A549 (cell line): ENCODE results near the gene LILRA6. TPM values are rescaled to one million over a fixed set of nuclear protein-coding genes. Genes with fewer than 3 reads are reported as not detected.
A peak's percentile ranks its signal among the peaks of the same experiment; 100 is the strongest.

Experiments used
- ATAC-seq, 2 experiments: fragments of 200-7000 bp in 1 of 2; fragments of >200 bp in 1 of 2; cut with Nextera tagmentation in 1 of 2; cut with Tn5 transposase in 1 of 2; 3 replicates each; pipeline versions ENCODE4 v1.8.0 to v1.9.1; 2018 to 2020; ENCODE audit warnings: mild to moderate bottlenecking in 1 of 2, moderate library complexity in 1 of 2
- CTCF ChIA-PET: fragments of 300-600 bp; sonication (Branson Sonifier 250); formaldehyde crosslinking; extraction: SDS; loops from one replicate; lab custom pipeline; 2021; ENCODE audit warnings: antibody characterized with exemption, inconsistent platforms; lab: Yijun Ruan, JAX
- POLR2A ChIA-PET: fragments of 350-600 bp; formaldehyde crosslinking; extraction: SDS; loops from one replicate; lab custom pipeline; 2021; ENCODE audit warnings: antibody characterized with exemption, inconsistent platforms; lab: Yijun Ruan, JAX
- DNase-seq, 2 experiments: peaks; one replicate each; pipeline versions ENCODE4 v3.0.0 to v3.0.0-alpha.2; 2011 to 2016; ENCODE audit warnings: low read depth in 1 of 2, low spot score in 1 of 2
- FAIRE-seq: peaks from 2 replicates; lab custom pipeline; 2011; peaks lifted over from hg19 to GRCh38; lab: Jason Lieb, UNC
- H3K27ac ChIP-seq, 2 experiments: fragments of >200 bp; sonication (Bioruptor Twin); formaldehyde crosslinking; 3 replicates each; pipeline ENCODE4 v1.5.1; 2016 to 2017
- H3K4me1 ChIP-seq: fragments of >200 bp; sonication (Bioruptor Twin); formaldehyde crosslinking; 3 replicates; pipeline ENCODE4 v1.6.1; 2016
- H3K4me2 ChIP-seq: fragments of >200 bp; sonication (Bioruptor Twin); formaldehyde crosslinking; 3 replicates; pipeline ENCODE4 v1.6.1; 2016
- H3K4me3 ChIP-seq: fragments of >200 bp; sonication (Bioruptor Twin); formaldehyde crosslinking; 3 replicates; pipeline ENCODE4 v1.5.1; 2016
- H3K9me3 ChIP-seq: fragments of >200 bp; sonication (Bioruptor Twin); formaldehyde crosslinking; 3 replicates; pipeline ENCODE4 v1.6.1; 2016
- CHD2 ChIP-seq: fragments of 150-350 bp; IDR thresholded peaks from 2 replicates; pipeline ENCODE4 v1.6.1; 2014; ENCODE audit warnings: low read length; ENCODE audit not compliant: partially characterized antibody
- CHD4 ChIP-seq: fragments of 200-600 bp; sonication (generic); IDR thresholded peaks from 2 replicates; pipeline ENCODE4 v1.6.1; 2016; ENCODE audit warnings: antibody characterized with exemption, mild to moderate bottlenecking, borderline replicate concordance
- EHF ChIP-seq: fragments of 250-450 bp; sonication (Bioruptor Pico); IDR thresholded peaks from 2 replicates; pipeline ENCODE4 v1.5.0; 2020; ENCODE audit warnings: mild to moderate bottlenecking
- FOSL2 ChIP-seq, 2 experiments: fragments of 450-650 bp in 1 of 2; fragments of >200 bp in 1 of 2; sonication (Bioruptor Twin) in 1 of 2; formaldehyde crosslinking; IDR thresholded peaks; 2 replicates each; pipeline versions ENCODE4 v1.5.0 to v1.6.1; 2016 to 2020; ENCODE audit warnings: mild to moderate bottlenecking in 1 of 2, moderate library complexity in 1 of 2
- HDAC2 ChIP-seq: fragments of 200-600 bp; sonication (generic); IDR thresholded peaks from 2 replicates; pipeline ENCODE4 v1.6.1; 2016
- HOXA7 ChIP-seq: fragments of 250-450 bp; sonication (Bioruptor Pico); IDR thresholded peaks from 2 replicates; pipeline ENCODE4 v1.5.0; 2020; ENCODE audit warnings: mild to moderate bottlenecking, moderate library complexity
- HOXB13 ChIP-seq: fragments of 250-450 bp; sonication (Bioruptor Pico); IDR thresholded peaks from 2 replicates; pipeline ENCODE4 v1.5.0; 2020; ENCODE audit warnings: low read depth, mild to moderate bottlenecking, moderate library complexity
- JUNB ChIP-seq: fragments of >200 bp; sonication (Bioruptor Twin); formaldehyde crosslinking; IDR thresholded peaks from 2 replicates; pipeline ENCODE4 v1.6.1; 2016
- MAFK ChIP-seq: fragments of 450-650 bp; IDR thresholded peaks from 2 replicates; pipeline ENCODE4 v1.6.1; 2014; ENCODE audit not compliant: partially characterized antibody
- MAZ ChIP-seq: fragments of 150-350 bp; IDR thresholded peaks from 2 replicates; pipeline ENCODE4 v1.6.1; 2014; ENCODE audit warnings: antibody characterized with exemption, low read depth, low read length, borderline replicate concordance
- RAD21 ChIP-seq, 2 experiments: fragments of >200 bp in 1 of 2; sonication (Bioruptor Twin) in 1 of 2; formaldehyde crosslinking in 1 of 2; IDR thresholded peaks in 1 of 2; conservative IDR thresholded peaks in 1 of 2; 2 replicates in 1 of 2; 3 replicates in 1 of 2; pipeline ENCODE4 v1.6.1; 2012 to 2018; ENCODE audit warnings: inconsistent platforms in 1 of 2
- RCOR1 ChIP-seq: fragments of 150-350 bp; IDR thresholded peaks from 2 replicates; pipeline ENCODE4 v1.6.1; 2014; ENCODE audit warnings: antibody characterized with exemption, low read length, low read depth
- RNF2 ChIP-seq: fragments of 200-600 bp; sonication (generic); IDR thresholded peaks from 2 replicates; pipeline ENCODE4 v1.6.1; 2016; ENCODE audit warnings: low read depth, mild to moderate bottlenecking, antibody characterized with exemption, moderate library complexity, borderline replicate concordance
- SMC3 ChIP-seq: fragments of >200 bp; sonication (Bioruptor Twin); formaldehyde crosslinking; IDR thresholded peaks from 3 replicates; pipeline ENCODE4 v1.6.1; 2018; ENCODE audit warnings: inconsistent platforms
- SREBF2 ChIP-seq: fragments of 450-650 bp; IDR thresholded peaks from 2 replicates; pipeline ENCODE4 v1.6.1; 2014; ENCODE audit warnings: mild to moderate bottlenecking, moderate library complexity
- ZC3H11A ChIP-seq: fragments of 450-650 bp; IDR thresholded peaks from 2 replicates; pipeline ENCODE4 v1.6.1; 2014; ENCODE audit warnings: antibody characterized with exemption, mild to moderate bottlenecking
- WGBS: methylation state at CpG from one replicate; pipeline ENCODE4 v1.1.6; 2017; ENCODE audit errors: missing lambda C conversion rate; 5-methylcytosine and 5-hydroxymethylcytosine counted together
- polyA plus RNA-seq, 4 experiments: library from polyadenylated mRNA; depleted of rRNA in 3 of 4; stranded (reverse); fragments of >200 nt; fragmentation: RNase III in 1 of 4; extraction: RNeasy Plus Mini Kit Qiagen cat#74134 plus additional on column Dnase treatment in 1 of 4; gene quantifications; 2 replicates in 3 of 4; 3 replicates in 1 of 4; pipeline ENCODE4 v1.2.3, GENCODE V29; 2011 to 2017
- TF ChIP-seq, protein P1 (sequence below): fragments of 250-450 bp; sonication (Bioruptor Pico); IDR thresholded peaks from 2 replicates; pipeline ENCODE4 v1.5.0; 2021; ENCODE audit warnings: mild to moderate bottlenecking, moderate library complexity, borderline replicate concordance
- TF ChIP-seq, protein P2 (sequence below): fragments of >200 bp; sonication (Bioruptor Twin); formaldehyde crosslinking; IDR thresholded peaks from 3 replicates; pipeline ENCODE4 v1.6.1; 2016
- TF ChIP-seq, protein P3 (sequence below): fragments of >200 bp; sonication (Bioruptor Twin); formaldehyde crosslinking; IDR thresholded peaks from 2 replicates; pipeline ENCODE4 v1.6.1; 2016
- TF ChIP-seq, protein P4 (sequence below): fragments of 250-450 bp; sonication (Bioruptor Pico); IDR thresholded peaks from 2 replicates; pipeline ENCODE4 v1.5.0; 2020; ENCODE audit warnings: low read depth, mild to moderate bottlenecking, moderate library complexity
- TF ChIP-seq, protein P5 (sequence below): fragments of 450-650 bp; IDR thresholded peaks from 2 replicates; pipeline ENCODE4 v1.6.1; 2014; ENCODE audit warnings: antibody characterized with exemption
- TF ChIP-seq, protein P6 (sequence below): fragments of >200 bp; sonication (Bioruptor Twin); formaldehyde crosslinking; IDR thresholded peaks from 3 replicates; pipeline ENCODE4 v1.5.1; 2016

The LILRA6 gene
- polyA plus RNA-seq, 2 of the 4 experiments (the other 2 are of a cell fraction) = not detected

DNA sequence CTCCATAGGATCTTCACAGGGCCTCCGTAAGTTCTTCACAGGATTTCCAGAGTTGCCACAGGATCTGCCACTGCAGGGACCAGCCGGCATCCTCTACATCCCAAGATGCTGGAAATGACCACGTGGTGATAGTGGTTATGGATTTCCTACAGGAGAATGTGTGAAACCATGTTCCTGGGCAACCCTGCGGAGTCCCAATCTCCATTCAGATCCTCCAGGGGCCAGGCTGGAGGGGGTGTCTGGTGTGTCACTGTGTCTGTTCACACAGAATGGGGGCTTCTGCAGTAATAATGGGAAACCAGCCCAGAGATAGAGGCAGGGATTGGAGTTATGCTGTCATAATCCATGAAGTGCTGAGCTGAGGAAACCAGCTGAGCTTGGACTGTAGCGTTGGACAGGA, 8.6 kb downstream of the LILRA6 start:
- TF ChIP-seq, protein P1, sequence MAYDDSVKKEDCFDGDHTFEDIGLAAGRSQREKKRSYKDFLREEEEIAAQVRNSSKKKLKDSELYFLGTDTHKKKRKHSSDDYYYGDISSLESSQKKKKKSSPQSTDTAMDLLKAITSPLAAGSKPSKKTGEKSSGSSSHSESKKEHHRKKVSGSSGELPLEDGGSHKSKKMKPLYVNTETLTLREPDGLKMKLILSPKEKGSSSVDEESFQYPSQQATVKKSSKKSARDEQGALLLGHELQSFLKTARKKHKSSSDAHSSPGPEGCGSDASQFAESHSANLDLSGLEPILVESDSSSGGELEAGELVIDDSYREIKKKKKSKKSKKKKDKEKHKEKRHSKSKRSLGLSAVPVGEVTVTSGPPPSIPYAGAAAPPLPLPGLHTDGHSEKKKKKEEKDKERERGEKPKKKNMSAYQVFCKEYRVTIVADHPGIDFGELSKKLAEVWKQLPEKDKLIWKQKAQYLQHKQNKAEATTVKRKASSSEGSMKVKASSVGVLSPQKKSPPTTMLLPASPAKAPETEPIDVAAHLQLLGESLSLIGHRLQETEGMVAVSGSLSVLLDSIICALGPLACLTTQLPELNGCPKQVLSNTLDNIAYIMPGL = no peak
- TF ChIP-seq, protein P2, sequence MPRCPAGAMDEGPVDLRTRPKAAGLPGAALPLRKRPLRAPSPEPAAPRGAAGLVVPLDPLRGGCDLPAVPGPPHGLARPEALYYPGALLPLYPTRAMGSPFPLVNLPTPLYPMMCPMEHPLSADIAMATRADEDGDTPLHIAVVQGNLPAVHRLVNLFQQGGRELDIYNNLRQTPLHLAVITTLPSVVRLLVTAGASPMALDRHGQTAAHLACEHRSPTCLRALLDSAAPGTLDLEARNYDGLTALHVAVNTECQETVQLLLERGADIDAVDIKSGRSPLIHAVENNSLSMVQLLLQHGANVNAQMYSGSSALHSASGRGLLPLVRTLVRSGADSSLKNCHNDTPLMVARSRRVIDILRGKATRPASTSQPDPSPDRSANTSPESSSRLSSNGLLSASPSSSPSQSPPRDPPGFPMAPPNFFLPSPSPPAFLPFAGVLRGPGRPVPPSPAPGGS = no peak
- TF ChIP-seq FOSL2 (IDR thresholded peaks at IDR 0.05) = no peak
- TF ChIP-seq FOSL2 (CRISPR knock-in tag; IDR thresholded peaks at IDR 0.05) = no peak
- TF ChIP-seq MAZ = no peak
- TF ChIP-seq RNF2 = no peak
- TF ChIP-seq, protein P3, sequence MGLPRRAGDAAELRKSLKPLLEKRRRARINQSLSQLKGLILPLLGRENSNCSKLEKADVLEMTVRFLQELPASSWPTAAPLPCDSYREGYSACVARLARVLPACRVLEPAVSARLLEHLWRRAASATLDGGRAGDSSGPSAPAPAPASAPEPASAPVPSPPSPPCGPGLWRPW = no peak
- TF ChIP-seq EHF (CRISPR knock-in tag) = no peak
- no peak for TF ChIP-seq JUNB
- TF ChIP-seq HOXB13 (CRISPR knock-in tag) = no peak
- TF ChIP-seq, protein P4, sequence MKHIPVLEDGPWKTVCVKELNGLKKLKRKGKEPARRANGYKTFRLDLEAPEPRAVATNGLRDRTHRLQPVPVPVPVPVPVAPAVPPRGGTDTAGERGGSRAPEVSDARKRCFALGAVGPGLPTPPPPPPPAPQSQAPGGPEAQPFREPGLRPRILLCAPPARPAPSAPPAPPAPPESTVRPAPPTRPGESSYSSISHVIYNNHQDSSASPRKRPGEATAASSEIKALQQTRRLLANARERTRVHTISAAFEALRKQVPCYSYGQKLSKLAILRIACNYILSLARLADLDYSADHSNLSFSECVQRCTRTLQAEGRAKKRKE (CRISPR knock-in tag) = no peak
- no peak for TF ChIP-seq CHD2
- TF ChIP-seq SREBF2 = no peak
- no peak for TF ChIP-seq CHD4
- no peak for TF ChIP-seq ZC3H11A
- TF ChIP-seq HDAC2 = no peak
- TF ChIP-seq MAFK = no peak
- no peak for TF ChIP-seq HOXA7
- no peak for ATAC-seq
- no peak overlapping the region for H3K27ac ChIP-seq
- FAIRE-seq = no peak
- ChIA-PET CTCF (interaction anchor here (1.0 to 3.2 kb wide), 4 partner anchors 13 to 158 kb away, joined by 3 to 10 read pairs (median 6); no protein-coding TSS in a partner anchor), POLR2A (no interaction called here)
- H3K4me3 ChIP-seq = no peak overlapping the region
- WGBS = 42% methylated on average over 5 of the region's 5 CpGs
- no peak overlapping the region for H3K4me2 ChIP-seq
- no peak for DNase-seq
- H3K9me3 ChIP-seq = peaks cover 21% of the 10 kb centered on the region
- H3K4me1 ChIP-seq = no peaks in the 10 kb centered on the region

DNA sequence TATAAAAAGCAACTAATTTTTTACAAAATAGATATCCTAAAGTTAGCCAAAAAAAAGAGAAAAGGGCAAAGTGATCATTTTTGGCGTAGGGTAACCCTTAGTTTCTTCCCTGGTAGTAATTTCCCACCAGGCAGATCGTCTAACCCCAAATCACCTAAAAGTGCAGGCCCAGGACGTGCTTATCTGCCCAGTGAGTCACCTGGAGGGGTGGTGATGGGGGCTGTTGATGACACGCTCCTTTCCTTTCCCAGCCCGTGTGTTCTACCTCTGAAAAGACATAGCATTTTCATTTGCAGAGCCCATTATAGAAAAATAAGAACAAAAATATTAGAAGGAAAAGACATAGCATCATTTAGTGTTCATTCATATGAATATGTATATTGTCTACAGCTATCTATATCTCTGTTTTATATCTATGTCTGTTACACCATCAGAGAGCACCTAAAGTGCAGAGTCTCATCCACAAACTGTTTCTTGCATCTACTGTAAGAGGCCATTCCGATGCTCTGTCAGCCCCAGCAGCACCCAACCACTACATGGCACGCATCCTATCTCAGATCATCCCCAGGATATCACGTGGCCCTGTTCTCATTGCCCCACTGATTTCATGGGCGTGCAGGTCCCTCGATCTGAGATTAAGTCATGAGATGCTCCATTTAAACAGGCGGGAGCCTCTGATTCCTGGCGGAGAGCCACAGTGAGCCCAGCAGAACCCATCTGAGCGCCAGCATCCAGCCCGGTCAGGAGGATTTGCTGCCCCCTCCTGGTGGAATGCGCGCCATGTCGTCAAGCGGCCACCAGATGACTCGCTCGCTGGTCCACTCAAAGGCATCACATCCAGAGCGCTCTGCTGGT, 11.3 kb downstream of the LILRA6 start:
- no peak for FAIRE-seq
- peak; percentile 98 to 99 for ATAC-seq
- 17% methylated on average over 20 of the region's 21 CpGs for WGBS
- Histone ChIP-seq H3K4me3 (no peak overlapping the region), H3K9me3 (peaks cover 21% of the 10 kb centered on the region), H3K27ac (no peak overlapping the region), H3K4me2 (peak overlapping the region; percentile 11; the same call in 1 of the 3 replicates), H3K4me1 (no peaks in the 10 kb centered on the region)
- peak; percentile 57 to 82 for DNase-seq
- ChIA-PET POLR2A (no interaction called here), CTCF (interaction anchor here (0.6 to 2.4 kb wide), 20 partner anchors 9 to 160 kb away, joined by 3 to 10 read pairs (median 3); partner anchors contain the start of genes LILRA6, LILRB3 and TSEN34)
- TF ChIP-seq RCOR1 (no peak), SMC3 (peak; percentile 80), RAD21 (conservative IDR thresholded peaks at IDR 0.05 in 1 of 2, IDR thresholded peaks at IDR 0.05 in 1 of 2) (peak; percentile 85 to 87)
- TF ChIP-seq, protein P5, sequence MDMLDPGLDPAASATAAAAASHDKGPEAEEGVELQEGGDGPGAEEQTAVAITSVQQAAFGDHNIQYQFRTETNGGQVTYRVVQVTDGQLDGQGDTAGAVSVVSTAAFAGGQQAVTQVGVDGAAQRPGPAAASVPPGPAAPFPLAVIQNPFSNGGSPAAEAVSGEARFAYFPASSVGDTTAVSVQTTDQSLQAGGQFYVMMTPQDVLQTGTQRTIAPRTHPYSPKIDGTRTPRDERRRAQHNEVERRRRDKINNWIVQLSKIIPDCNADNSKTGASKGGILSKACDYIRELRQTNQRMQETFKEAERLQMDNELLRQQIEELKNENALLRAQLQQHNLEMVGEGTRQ = peak; percentile 24; the same call in 1 of the 2 replicates
- TF ChIP-seq, protein P6, sequence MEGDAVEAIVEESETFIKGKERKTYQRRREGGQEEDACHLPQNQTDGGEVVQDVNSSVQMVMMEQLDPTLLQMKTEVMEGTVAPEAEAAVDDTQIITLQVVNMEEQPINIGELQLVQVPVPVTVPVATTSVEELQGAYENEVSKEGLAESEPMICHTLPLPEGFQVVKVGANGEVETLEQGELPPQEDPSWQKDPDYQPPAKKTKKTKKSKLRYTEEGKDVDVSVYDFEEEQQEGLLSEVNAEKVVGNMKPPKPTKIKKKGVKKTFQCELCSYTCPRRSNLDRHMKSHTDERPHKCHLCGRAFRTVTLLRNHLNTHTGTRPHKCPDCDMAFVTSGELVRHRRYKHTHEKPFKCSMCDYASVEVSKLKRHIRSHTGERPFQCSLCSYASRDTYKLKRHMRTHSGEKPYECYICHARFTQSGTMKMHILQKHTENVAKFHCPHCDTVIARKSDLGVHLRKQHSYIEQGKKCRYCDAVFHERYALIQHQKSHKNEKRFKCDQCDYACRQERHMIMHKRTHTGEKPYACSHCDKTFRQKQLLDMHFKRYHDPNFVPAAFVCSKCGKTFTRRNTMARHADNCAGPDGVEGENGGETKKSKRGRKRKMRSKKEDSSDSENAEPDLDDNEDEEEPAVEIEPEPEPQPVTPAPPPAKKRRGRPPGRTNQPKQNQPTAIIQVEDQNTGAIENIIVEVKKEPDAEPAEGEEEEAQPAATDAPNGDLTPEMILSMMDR = peak; percentile 92
